ENCODE data around the gene BRINP3.

DNA sequence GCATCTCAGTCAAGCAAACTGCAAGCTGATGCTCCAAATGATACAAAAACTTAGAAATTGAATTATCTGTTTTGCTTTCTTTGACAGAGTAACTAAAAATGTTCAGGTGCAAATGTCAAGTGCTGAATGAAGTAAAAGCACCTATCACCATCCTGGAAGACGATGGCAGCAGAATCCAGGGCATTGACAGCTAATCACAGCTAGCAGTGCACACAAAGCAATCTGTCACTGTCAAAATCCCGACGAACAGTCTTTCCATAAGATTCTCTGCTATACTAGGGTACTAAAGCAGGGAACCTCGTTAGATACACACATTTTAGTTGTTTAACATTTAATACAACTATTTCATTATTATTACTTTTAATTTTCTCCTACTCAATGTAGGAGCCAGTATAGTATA is 233.3 kb downstream of the BRINP3 start:
- TF ChIP-seq, protein P1, sequence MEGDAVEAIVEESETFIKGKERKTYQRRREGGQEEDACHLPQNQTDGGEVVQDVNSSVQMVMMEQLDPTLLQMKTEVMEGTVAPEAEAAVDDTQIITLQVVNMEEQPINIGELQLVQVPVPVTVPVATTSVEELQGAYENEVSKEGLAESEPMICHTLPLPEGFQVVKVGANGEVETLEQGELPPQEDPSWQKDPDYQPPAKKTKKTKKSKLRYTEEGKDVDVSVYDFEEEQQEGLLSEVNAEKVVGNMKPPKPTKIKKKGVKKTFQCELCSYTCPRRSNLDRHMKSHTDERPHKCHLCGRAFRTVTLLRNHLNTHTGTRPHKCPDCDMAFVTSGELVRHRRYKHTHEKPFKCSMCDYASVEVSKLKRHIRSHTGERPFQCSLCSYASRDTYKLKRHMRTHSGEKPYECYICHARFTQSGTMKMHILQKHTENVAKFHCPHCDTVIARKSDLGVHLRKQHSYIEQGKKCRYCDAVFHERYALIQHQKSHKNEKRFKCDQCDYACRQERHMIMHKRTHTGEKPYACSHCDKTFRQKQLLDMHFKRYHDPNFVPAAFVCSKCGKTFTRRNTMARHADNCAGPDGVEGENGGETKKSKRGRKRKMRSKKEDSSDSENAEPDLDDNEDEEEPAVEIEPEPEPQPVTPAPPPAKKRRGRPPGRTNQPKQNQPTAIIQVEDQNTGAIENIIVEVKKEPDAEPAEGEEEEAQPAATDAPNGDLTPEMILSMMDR (IDR thresholded peaks at IDR 0.05) = no peak
- TF ChIP-seq POLR2A (IDR thresholded peaks at IDR 0.05) = no peak
